ENCODE data around the gene LY6G6C.

Gene LY6G6C

GRCh38 chr6:31702819-31703716 lies 18.5 kb downstream of the LY6G6C start, which contains the start of gene ABHD16A:
ABHD16A (minus strand) TSS chr6:31703324; CDS start chr6:31703281, 43 bp downstream.
- peak; percentile 98 for DNase-seq

- DNase-seq = no peak
Observed at GRCh38 chr6:31702405-31702818, 19.1 kb downstream of the LY6G6C start.

- no peak for DNase-seq
Observed at GRCh38 chr6:31701666-31702404, 19.7 kb downstream of the LY6G6C start.

- no peak for DNase-seq
Observed at GRCh38 chr6:31700740-31701401, 20.7 kb downstream of the LY6G6C start.

- no peak for DNase-seq
Observed at GRCh38 chr6:31697555-31697954, 24.0 kb downstream of the LY6G6C start.

- no peak for DNase-seq
Observed at GRCh38 chr6:31693535-31693934, 28.0 kb downstream of the LY6G6C start.

GRCh38 chr6:31692886-31693285 lies 28.7 kb downstream of the LY6G6C start:
- DNase-seq = no peak

GRCh38 chr6:31692353-31692752 lies 29.2 kb downstream of the LY6G6C start:
- DNase-seq = no peak

GRCh38 chr6:31691564-31692108 lies 29.9 kb downstream of the LY6G6C start:
- no peak for DNase-seq

- no peak for DNase-seq
Observed at GRCh38 chr6:31691078-31691463, 30.5 kb downstream of the LY6G6C start.

GRCh38 chr6:31690231-31691077 lies 31.1 kb downstream of the LY6G6C start:
- no peak for DNase-seq

- DNase-seq = no peak
Observed at GRCh38 chr6:31689249-31690110, 32.1 kb downstream of the LY6G6C start.

GRCh38 chr6:31687860-31688693 lies 33.5 kb downstream of the LY6G6C start:
- no peak for DNase-seq

GRCh38 chr6:31687321-31687720 lies 34.2 kb downstream of the LY6G6C start:
- DNase-seq = no peak

- DNase-seq = no peak
Observed at GRCh38 chr6:31686483-31686882, 35.1 kb downstream of the LY6G6C start.

- DNase-seq = no peak
Observed at GRCh38 chr6:31683591-31683990, 38.0 kb downstream of the LY6G6C start.

- DNase-seq = peak; percentile 41
Observed at GRCh38 chr6:31681135-31681671, 40.3 kb downstream of the LY6G6C start.

GRCh38 chr6:31680226-31681134 lies 41.1 kb downstream of the LY6G6C start, which contains the start of gene LY6G5C:
LY6G5C (minus strand) TSS chr6:31681067; CDS start chr6:31680373, 694 bp downstream.
- DNase-seq = peak; percentile 79

- no peak for DNase-seq
Observed at GRCh38 chr6:31677955-31678354, 43.6 kb downstream of the LY6G6C start.

Data from CD4-positive, alpha-beta T cell treated with Interleukin-12 subunit alpha and Interleukin-12 subunit beta, for 1 hour (primary cell).